SK-N-MC (cell line): ENCODE measurements around the gene ESYT2.

Experiments
- EZH2 ChIP-seq: fragments of 200-600 bp; sonication (generic); IDR thresholded peaks from one replicate; pipeline ENCODE4 v1.6.1; 2017; ENCODE audit warnings: antibody characterized with exemption
- FOXP2 ChIP-seq: optimal IDR thresholded peaks from 2 replicates; pipeline ENCODE3; 2011; ENCODE audit warnings: mild to moderate bottlenecking, moderate library complexity; ENCODE audit not compliant: insufficient read depth; ENCODE audit errors: extremely low read length, control extremely low read depth
- POLR2AphosphoS5 ChIP-seq: IDR thresholded peaks from 2 replicates; pipeline ENCODE4 v1.6.1; 2012; ENCODE audit warnings: mild to moderate bottlenecking, low read depth, low read length, borderline replicate concordance

- no peak for TF ChIP-seq EZH2
- TF ChIP-seq POLR2AphosphoS5 = no peak
- no peak for TF ChIP-seq FOXP2
These were observed 143.6 kb downstream of the ESYT2 start for GRCh38 chr7:158685693-158686092.
